GM12892 (cell line): ENCODE measurements around the gene DAP.

ENCODE experiments used
- POLR2A ChIP-seq: IDR thresholded peaks from 2 replicates; pipeline ENCODE4 v1.6.1; 2011; ENCODE audit warnings: low read depth, low read length, control low read depth
- POLR2AphosphoS5 ChIP-seq: IDR thresholded peaks from 2 replicates; pipeline ENCODE4 v1.6.1; 2011; ENCODE audit warnings: low read depth, low read length, control low read depth

- TF ChIP-seq POLR2A = peak; percentile 58; the same call in 1 of the 2 replicates
- peak; percentile 80; the same call in 1 of the 2 replicates for TF ChIP-seq POLR2AphosphoS5
Observed at GRCh38 chr5:10632110-10632761, 128.8 kb downstream of the DAP start.
